Upper lobe of left lung (tissue), 6 donors: ENCODE measurements around the gene BMAL1. TPM values are rescaled to one million over a fixed set of nuclear protein-coding genes. Genes with fewer than 3 reads are reported as not detected.

ENCODE experiments used
- ATAC-seq, 2 donors: fragments of 200-7000 bp; cut with Tn5 transposase; one replicate each; pipeline ENCODE4 v1.9.1; 2022; ENCODE audit warnings: mild to moderate bottlenecking in 2 of 2, moderate library complexity in 2 of 2; ENCODE audit not compliant: low FRiP score in 2 of 2
- DNase-seq, 2 donors: peaks; one replicate each; pipeline ENCODE4 v3.0.0-alpha.2; 2019 to 2020
- H3K27ac ChIP-seq, 4 donors: fragments of 200-600 bp; sonication (generic); one replicate each; pipeline ENCODE4 v1.5.1; 2016 to 2019
- H3K27me3 ChIP-seq, 4 donors: fragments of 200-600 bp; sonication (generic); one replicate each; pipeline ENCODE4 v1.5.1; 2017 to 2019
- H3K36me3 ChIP-seq, 4 donors: fragments of 200-600 bp; sonication (generic); one replicate each; pipeline ENCODE4 v1.5.1; 2016 to 2019
- H3K4me1 ChIP-seq, 4 donors: fragments of 200-600 bp; sonication (generic); one replicate each; pipeline ENCODE4 v1.5.1; 2018 to 2019
- H3K4me3 ChIP-seq, 4 donors: fragments of 200-600 bp; sonication (generic); one replicate each; pipeline ENCODE4 v1.5.1; 2017 to 2019; ENCODE audit warnings: mild to moderate bottlenecking in 2 of 4, moderate library complexity in 1 of 4
- H3K9me3 ChIP-seq, 4 donors: fragments of 200-600 bp; sonication (generic); one replicate each; pipeline ENCODE4 v1.5.1; 2018 to 2019
- EP300 ChIP-seq, 4 donors: sonication (generic); formaldehyde crosslinking; IDR thresholded peaks; one replicate each; pipeline ENCODE4 v1.5.1; 2017; ENCODE audit warnings: antibody characterized with exemption in 4 of 4, control low read depth in 2 of 4
- POLR2A ChIP-seq, 4 donors: fragments of 450-650 bp; IDR thresholded peaks; one replicate each; pipeline ENCODE4 v1.5.1; 2016 to 2017; ENCODE audit warnings: antibody characterized with exemption in 4 of 4, mild to moderate bottlenecking in 2 of 4
- POLR2AphosphoS5 ChIP-seq, 2 donors: sonication (generic); formaldehyde crosslinking; IDR thresholded peaks; one replicate each; pipeline ENCODE4 v1.5.1; 2017; ENCODE audit warnings: antibody characterized with exemption in 2 of 2
- WGBS, 2 donors: methylation state at CpG; one replicate each; pipeline ENCODE4 v1.1.5; 2017 to 2018; 5-methylcytosine and 5-hydroxymethylcytosine counted together
- total RNA-seq, 6 donors: library from RNA; depleted of rRNA in 4 of 6; stranded (reverse); fragments of >200 nt in 4 of 6; gene quantifications; one replicate each; pipeline versions ENCODE4 v1.1.0 to v1.2.1, GENCODE V29; 2016 to 2021
- TF ChIP-seq, protein P1 (sequence below), 6 experiments: fragments of 450-650 bp in 4 of 6; fragments of 200-600 bp in 2 of 6; sonication (generic) in 2 of 6; IDR thresholded peaks; one replicate each; pipeline ENCODE4 v1.5.1; 2016 to 2019; ENCODE audit warnings: antibody characterized with exemption in 6 of 6
- donor health status: DM: no; HTN: no; CAD: no; lungs with moderate emphysema.
- donor health status: DM: no; HTN: yes; CAD: no; lungs with severe emphysema.

The BMAL1 gene
- total RNA-seq, 6 donors from 2014 or later = 16.1 to 57.6 (median 35.7) TPM

DNA sequence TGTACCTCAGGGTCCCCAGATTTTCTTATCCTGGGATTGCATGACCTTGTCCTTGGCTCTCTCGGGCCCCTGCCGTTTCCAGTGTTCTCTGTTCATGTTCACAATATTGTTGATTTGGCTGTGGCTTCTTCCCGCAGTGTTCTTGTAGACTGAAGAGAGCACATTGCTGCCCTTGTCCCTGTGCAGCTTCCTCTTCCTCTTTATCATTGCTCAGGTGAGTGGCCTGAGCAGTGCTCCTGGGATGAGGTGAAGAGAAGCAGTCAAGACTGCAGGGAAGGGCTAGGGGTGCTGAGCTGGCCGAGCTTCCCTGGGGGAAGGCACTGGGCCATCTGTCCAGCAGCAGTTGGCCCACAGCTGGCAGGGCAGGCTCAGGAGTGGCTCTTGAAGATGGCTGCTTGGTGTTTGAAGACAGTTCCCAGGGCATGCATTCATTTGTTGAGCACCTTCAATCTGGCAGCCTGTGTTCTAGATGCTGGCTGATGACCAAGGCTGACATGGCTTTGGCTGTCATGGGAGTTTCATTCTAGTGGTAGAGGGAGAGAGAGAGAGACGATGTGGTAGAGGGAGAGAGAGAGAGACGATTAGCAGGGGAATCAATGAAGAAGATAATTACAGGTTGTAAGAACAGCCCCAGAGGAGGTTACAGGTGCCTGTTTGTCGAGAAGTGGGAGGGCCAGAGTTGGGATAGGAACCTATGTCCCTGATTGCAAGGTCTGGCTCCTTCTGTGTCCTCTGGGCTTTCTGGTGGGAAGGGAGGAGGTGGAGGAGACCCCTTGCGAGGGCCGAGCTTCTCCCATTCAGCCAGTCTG is 17.4 kb downstream of the BMAL1 start:
- no peaks in the 10 kb centered on the region for H3K27me3 ChIP-seq
- TF ChIP-seq POLR2AphosphoS5 (IDR thresholded peaks at IDR 0.05) (no peak), POLR2A (IDR thresholded peaks at IDR 0.05) (no peak), EP300 (IDR thresholded peaks at IDR 0.05) (no peak)
- 76 to 83% methylated on average over 8 to 9 of the region's 9 CpGs for WGBS, 2 donors
- H3K36me3 ChIP-seq = no peaks in the 10 kb centered on the region
- H3K9me3 ChIP-seq = no peaks in the 10 kb centered on the region
- DNase-seq (no peak), ATAC-seq (no peak)
- H3K27ac ChIP-seq = no peak overlapping the region
- H3K4me3 ChIP-seq = no peak overlapping the region
- H3K4me1 ChIP-seq = peaks cover 27 to 35% (median 30%) of the 10 kb centered on the region in 4 donors

DNA sequence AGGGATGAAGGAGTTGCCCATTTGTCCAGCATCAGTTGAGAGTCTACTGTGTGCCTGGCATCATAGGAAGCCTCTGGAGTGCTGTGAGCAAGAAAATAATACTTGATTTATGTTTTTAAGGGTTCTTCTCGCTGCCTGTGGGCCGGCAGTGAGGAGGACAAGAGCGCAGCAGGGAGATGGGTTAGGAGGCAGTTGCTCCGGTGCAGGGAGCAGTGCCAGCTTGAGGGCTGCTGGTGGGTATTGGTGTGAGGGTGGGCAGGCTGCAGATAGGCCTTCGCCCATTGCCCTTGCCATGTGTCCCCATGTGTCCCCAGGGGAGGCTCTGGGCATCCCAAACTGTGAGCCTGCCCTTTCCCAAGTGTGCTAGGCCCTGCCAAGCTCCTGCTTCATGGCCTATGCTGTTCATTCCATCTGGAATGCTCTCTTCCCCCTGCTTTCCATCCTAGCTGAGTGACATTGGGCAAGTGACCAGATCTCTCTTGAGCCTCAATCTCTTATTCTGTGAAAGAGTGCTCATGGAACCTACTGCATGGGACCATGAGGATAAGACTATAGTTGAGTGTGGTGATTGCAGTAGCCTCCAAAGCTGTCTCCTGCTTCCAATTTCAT is 19.8 kb downstream of the BMAL1 start:
- no peaks in the 10 kb centered on the region for H3K36me3 ChIP-seq
- H3K4me3 ChIP-seq = no peak overlapping the region
- DNase-seq = no peak
- no peak for TF ChIP-seq POLR2A (IDR thresholded peaks at IDR 0.05)
- TF ChIP-seq, protein P1, sequence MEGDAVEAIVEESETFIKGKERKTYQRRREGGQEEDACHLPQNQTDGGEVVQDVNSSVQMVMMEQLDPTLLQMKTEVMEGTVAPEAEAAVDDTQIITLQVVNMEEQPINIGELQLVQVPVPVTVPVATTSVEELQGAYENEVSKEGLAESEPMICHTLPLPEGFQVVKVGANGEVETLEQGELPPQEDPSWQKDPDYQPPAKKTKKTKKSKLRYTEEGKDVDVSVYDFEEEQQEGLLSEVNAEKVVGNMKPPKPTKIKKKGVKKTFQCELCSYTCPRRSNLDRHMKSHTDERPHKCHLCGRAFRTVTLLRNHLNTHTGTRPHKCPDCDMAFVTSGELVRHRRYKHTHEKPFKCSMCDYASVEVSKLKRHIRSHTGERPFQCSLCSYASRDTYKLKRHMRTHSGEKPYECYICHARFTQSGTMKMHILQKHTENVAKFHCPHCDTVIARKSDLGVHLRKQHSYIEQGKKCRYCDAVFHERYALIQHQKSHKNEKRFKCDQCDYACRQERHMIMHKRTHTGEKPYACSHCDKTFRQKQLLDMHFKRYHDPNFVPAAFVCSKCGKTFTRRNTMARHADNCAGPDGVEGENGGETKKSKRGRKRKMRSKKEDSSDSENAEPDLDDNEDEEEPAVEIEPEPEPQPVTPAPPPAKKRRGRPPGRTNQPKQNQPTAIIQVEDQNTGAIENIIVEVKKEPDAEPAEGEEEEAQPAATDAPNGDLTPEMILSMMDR (IDR thresholded peaks at IDR 0.05) = no peak
- no peak for TF ChIP-seq EP300 (IDR thresholded peaks at IDR 0.05)
- no peak for TF ChIP-seq POLR2AphosphoS5 (IDR thresholded peaks at IDR 0.05)
- H3K27ac ChIP-seq = peak overlapping the region; percentile 32 to 59 (median 45)
- ATAC-seq = no peak
- WGBS, 2 donors = 85 to 91% methylated on average over 5 of the region's 5 CpGs
- H3K4me1 ChIP-seq = peaks cover 31 to 57% (median 37%) of the 10 kb centered on the region in 4 donors
- no peaks in the 10 kb centered on the region for H3K27me3 ChIP-seq
- H3K9me3 ChIP-seq = no peaks in the 10 kb centered on the region

DNA sequence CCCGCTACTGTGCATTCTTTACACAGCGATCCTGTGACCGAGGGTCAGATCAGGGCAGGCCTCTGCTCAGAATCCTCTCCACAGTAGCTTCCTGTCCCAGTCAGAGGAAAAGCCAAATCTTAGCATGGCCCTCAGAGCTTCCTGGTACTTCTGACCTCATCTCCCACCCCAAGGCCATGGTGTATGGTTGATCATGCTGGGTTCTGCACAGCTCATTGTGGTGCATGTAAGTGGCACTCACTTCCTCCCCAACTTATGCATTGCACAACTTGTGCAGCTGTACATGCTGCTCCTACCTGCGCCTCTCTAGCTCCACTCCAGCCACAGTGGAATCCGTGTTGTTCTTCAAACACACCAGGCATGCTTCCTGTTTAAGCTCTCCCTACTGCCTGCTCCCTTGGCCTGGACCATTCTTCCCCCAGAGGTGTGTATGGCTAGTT is 20.3 kb downstream of the BMAL1 start:
- TF ChIP-seq POLR2A (IDR thresholded peaks at IDR 0.05) (no peak), EP300 (IDR thresholded peaks at IDR 0.05) (peak in 2 of 4 donors; percentile 31 to 78), POLR2AphosphoS5 (IDR thresholded peaks at IDR 0.05) (peak; percentile 22 to 68)
- TF ChIP-seq, protein P1 (IDR thresholded peaks at IDR 0.05) = no peak

DNA sequence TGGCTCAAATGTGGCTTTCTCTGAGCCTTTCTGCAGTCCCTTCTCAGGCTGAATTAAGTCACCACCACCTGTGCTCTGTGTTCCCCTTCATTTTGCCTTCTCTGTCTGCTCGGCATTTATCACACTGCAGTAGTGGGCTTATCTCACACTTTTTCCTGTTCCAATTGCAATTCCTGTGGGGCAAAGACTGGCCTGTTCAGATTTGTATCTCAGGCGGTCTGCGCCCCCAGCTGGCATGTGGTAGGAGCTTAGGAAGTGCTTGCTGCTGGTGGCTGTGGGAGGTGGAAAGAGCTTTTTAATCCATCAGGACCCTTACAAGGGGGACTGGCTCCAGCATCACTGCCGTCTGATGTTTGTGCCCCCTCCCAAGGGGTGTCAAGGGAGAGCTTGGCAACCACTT is 21.2 kb downstream of the BMAL1 start:
- Histone ChIP-seq H3K36me3 (no peaks in the 10 kb centered on the region), H3K27ac (peak overlapping the region in 1 of 4 donors; percentile 49), H3K9me3 (no peaks in the 10 kb centered on the region), H3K4me3 (no peak overlapping the region), H3K4me1 (peaks cover 31 to 69% (median 47%) of the 10 kb centered on the region in 4 donors), H3K27me3 (no peaks in the 10 kb centered on the region)
- no peak for ATAC-seq
- TF ChIP-seq, protein P1 (IDR thresholded peaks at IDR 0.05) = no peak
- TF ChIP-seq POLR2AphosphoS5 (IDR thresholded peaks at IDR 0.05) = no peak
- no peak for TF ChIP-seq EP300 (IDR thresholded peaks at IDR 0.05)
- TF ChIP-seq POLR2A (IDR thresholded peaks at IDR 0.05) = no peak
- WGBS, 2 donors = 70 to 74% methylated on average over 4 of the region's 4 CpGs
- DNase-seq = no peak

More for the DNA sequence above, 20.3 kb downstream of the BMAL1 start:
- H3K9me3 ChIP-seq = no peaks in the 10 kb centered on the region
- peak; percentile 68 to 88 for ATAC-seq
- H3K36me3 ChIP-seq = no peaks in the 10 kb centered on the region
- H3K4me3 ChIP-seq = no peak overlapping the region
- H3K27ac ChIP-seq = peak overlapping the region; percentile 42 to 59 (median 45)
- peak in 1 of 2 donors; percentile 91 for DNase-seq
- peaks cover 31 to 62% (median 40%) of the 10 kb centered on the region in 4 donors for H3K4me1 ChIP-seq
- WGBS, 2 donors = 31 to 38% methylated on average over 5 of the region's 5 CpGs
- no peaks in the 10 kb centered on the region for H3K27me3 ChIP-seq

DNA sequence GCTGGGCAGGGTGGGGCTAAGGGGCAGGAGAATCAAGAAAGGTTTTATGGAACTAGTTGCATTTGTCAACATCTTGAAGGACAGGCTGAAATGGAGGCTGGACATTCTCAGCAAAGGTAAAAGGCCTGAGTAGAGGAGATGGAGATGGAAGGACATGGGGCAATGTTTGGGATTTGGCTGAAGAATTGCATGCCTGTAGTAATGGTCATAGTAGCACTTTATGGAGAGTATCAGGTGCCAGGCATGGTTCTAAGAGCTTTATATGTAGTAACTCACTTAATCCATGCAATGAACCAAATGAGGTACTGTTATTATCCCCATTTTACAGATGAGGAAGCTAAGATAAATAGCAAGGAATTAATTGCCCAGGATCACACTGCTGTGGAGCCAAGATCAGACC is 23.9 kb downstream of the BMAL1 start:
- Histone ChIP-seq H3K27ac (peak overlapping the region in 1 of 4 donors; percentile 60), H3K4me3 (no peak overlapping the region), H3K27me3 (no peaks in the 10 kb centered on the region), H3K9me3 (no peaks in the 10 kb centered on the region), H3K4me1 (peaks cover 42 to 95% (median 60%) of the 10 kb centered on the region in 4 donors), H3K36me3 (no peaks in the 10 kb centered on the region)
- TF ChIP-seq POLR2A (IDR thresholded peaks at IDR 0.05) (no peak), POLR2AphosphoS5 (IDR thresholded peaks at IDR 0.05) (no peak), EP300 (IDR thresholded peaks at IDR 0.05) (no peak)
- TF ChIP-seq, protein P1 (IDR thresholded peaks at IDR 0.05) = no peak
- ATAC-seq = no peak
- no peak for DNase-seq
